DND-41 (cell line): ENCODE data around the gene AMPD3.

Experiments used
- ATAC-seq: fragments of 200-7000 bp; cut with Tn5 transposase; 3 replicates; pipeline ENCODE4 v1.9.1; 2021; ENCODE audit warnings: low read depth; ENCODE audit not compliant: insufficient read depth
- DNase-seq: peaks from one replicate; pipeline ENCODE4 v3.0.0-alpha.2; 2020
- H2AFZ ChIP-seq: 2 replicates; pipeline ENCODE4 v1.6.0; 2012; ENCODE audit warnings: low read depth, low read length
- H3K27ac ChIP-seq: 2 replicates; pipeline ENCODE4 v1.5.1; 2012; ENCODE audit warnings: low read length, inconsistent platforms
- H3K27me3 ChIP-seq: fragments of 200-600 bp; sonication (generic); 2 replicates; pipeline ENCODE4 v1.6.0; 2012; ENCODE audit warnings: low read length, mild to moderate bottlenecking, inconsistent platforms; ENCODE audit not compliant: insufficient read depth, poor library complexity
- H3K36me3 ChIP-seq: 2 replicates; pipeline ENCODE4 v1.5.1; 2012; ENCODE audit warnings: low read length, inconsistent platforms; ENCODE audit not compliant: insufficient read depth
- H3K4me1 ChIP-seq: 2 replicates; pipeline ENCODE4 v1.5.1; 2012; ENCODE audit warnings: mild to moderate bottlenecking, low read length; ENCODE audit not compliant: insufficient read depth
- H3K4me2 ChIP-seq: 2 replicates; pipeline ENCODE4 v1.6.0; 2012; ENCODE audit warnings: mild to moderate bottlenecking, moderate library complexity, low read length, inconsistent platforms; ENCODE audit not compliant: insufficient read depth
- H3K4me3 ChIP-seq, 2 experiments: fragments of 200-600 bp in 1 of 2; shearing (Covaris generic) in 1 of 2; 2 replicates each; pipeline ENCODE4 v1.5.1; 2012 to 2016; ENCODE audit warnings: inconsistent platforms in 2 of 2, low read length in 2 of 2, mild to moderate bottlenecking in 2 of 2, low read depth in 1 of 2, moderate library complexity in 1 of 2
- H3K79me2 ChIP-seq: 2 replicates; pipeline ENCODE4 v1.6.0; 2012; ENCODE audit warnings: low read length, inconsistent platforms; ENCODE audit not compliant: insufficient read depth
- H3K9ac ChIP-seq: 2 replicates; pipeline ENCODE4 v1.6.0; 2012; ENCODE audit warnings: low read depth, mild to moderate bottlenecking, inconsistent platforms, low read length, moderate library complexity
- H3K9me3 ChIP-seq: 2 replicates; pipeline ENCODE4 v1.5.1; 2012; ENCODE audit warnings: low read length, moderate library complexity, mild to moderate bottlenecking, inconsistent platforms; ENCODE audit not compliant: insufficient read depth, severe bottlenecking
- H4K20me1 ChIP-seq: 2 replicates; pipeline ENCODE4 v1.6.0; 2012; ENCODE audit warnings: low read length; ENCODE audit not compliant: insufficient read depth
- CTCF ChIP-seq: IDR thresholded peaks from 2 replicates; pipeline ENCODE4 v1.5.1; 2012; ENCODE audit warnings: borderline replicate concordance, low read length, moderate library complexity, mild to moderate bottlenecking; ENCODE audit not compliant: poor library complexity, severe bottlenecking; ENCODE audit errors: extremely low read depth
- EZH2 ChIP-seq: IDR thresholded peaks from 3 replicates; pipeline ENCODE4 v1.6.1; 2012; ENCODE audit warnings: borderline replicate concordance, low read depth, mild to moderate bottlenecking, moderate library complexity, low read length, inconsistent platforms; ENCODE audit not compliant: severe bottlenecking

The AMPD3 gene

GRCh38 chr11:10407749-10408685 is 47.0 kb upstream of the AMPD3 start:
- Histone ChIP-seq H3K9me3 (no peaks in the 10 kb centered on the region), H3K9ac (no peak overlapping the region), H3K27ac (no peak overlapping the region), H3K4me1 (no peaks in the 10 kb centered on the region; the same call in 1 of the 2 replicates), H4K20me1 (0 out of 2 replicates have a peak, but pooled peaks cover 3% of the 10 kb centered on the region), H3K79me2 (no peaks in the 10 kb centered on the region), H3K4me3 (no peak overlapping the region), H3K27me3 (no peaks in the 10 kb centered on the region), H3K4me2 (no peak overlapping the region), H3K36me3 (no peaks in the 10 kb centered on the region), H2AFZ (no peak overlapping the region)
- no peak for ATAC-seq
- no peak for DNase-seq
- TF ChIP-seq CTCF: no peak

- TF ChIP-seq CTCF: no peak
- no peak for TF ChIP-seq EZH2
- H3K27me3 ChIP-seq: no peaks in the 10 kb centered on the region
- 0 out of 2 replicates have a peak, but pooled peaks cover 3% of the 10 kb centered on the region for H4K20me1 ChIP-seq
- H3K4me1 ChIP-seq: peaks cover 7% of the 10 kb centered on the region
- ATAC-seq (peak; percentile 43; the same call in 1 of the 3 replicates), DNase-seq (peak; percentile 30)
- H3K4me3 ChIP-seq: no peak overlapping the region
- no peaks in the 10 kb centered on the region for H3K9me3 ChIP-seq
- H3K9ac ChIP-seq: no peak overlapping the region
- no peak overlapping the region for H3K27ac ChIP-seq
- no peaks in the 10 kb centered on the region for H3K79me2 ChIP-seq
- H3K4me2 ChIP-seq: no peak overlapping the region
- H2AFZ ChIP-seq: no peak overlapping the region
- H3K36me3 ChIP-seq: no peaks in the 10 kb centered on the region
Observed at GRCh38 chr11:10409207-10409661, 45.8 kb upstream of the AMPD3 start.

DNA sequence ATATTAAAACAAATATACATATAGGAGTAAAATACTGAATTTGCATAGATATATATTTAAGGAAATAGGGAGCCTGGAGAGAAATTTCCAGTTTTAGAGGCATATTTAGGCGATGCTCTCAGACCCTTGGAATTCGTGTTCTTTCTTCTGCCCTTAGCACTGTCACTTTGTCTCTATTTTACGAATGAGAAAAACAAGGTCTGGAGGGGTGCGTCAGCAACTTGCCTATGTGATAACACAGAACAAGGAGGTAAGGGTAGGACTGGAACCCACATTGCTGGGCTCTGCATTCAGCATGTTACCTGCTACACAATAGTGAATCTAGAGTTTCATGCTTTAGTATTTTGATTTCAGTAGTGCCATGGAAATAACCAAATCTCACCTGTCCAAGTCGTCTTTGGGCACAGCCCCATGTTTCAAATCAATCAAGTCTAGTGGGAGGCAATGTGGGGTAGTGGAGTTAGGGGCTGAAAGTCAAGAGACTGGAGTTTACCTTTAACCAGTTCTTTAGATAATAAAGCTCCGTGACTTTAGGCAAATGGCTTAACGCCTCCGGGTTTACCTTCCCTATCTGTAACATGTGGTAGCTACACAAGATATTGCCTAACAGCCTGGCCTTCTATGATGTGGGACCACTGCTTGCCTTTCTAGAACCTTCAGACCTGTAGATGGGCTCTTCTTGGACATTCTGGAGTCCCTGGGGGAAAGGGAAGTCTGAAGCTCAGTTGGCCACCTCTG is 44.8 kb upstream of the AMPD3 start:
- Histone ChIP-seq H3K4me2 (no peak overlapping the region), H3K9me3 (no peaks in the 10 kb centered on the region), H3K4me3 (no peak overlapping the region), H3K9ac (no peak overlapping the region), H3K4me1 (peaks cover 17% of the 10 kb centered on the region), H3K27ac (no peak overlapping the region), H3K27me3 (no peaks in the 10 kb centered on the region), H3K36me3 (no peaks in the 10 kb centered on the region), H4K20me1 (0 out of 2 replicates have a peak, but pooled peaks cover 3% of the 10 kb centered on the region), H2AFZ (no peak overlapping the region), H3K79me2 (no peaks in the 10 kb centered on the region)
- ATAC-seq (no peak), DNase-seq (no peak)
- no peak for TF ChIP-seq EZH2
- TF ChIP-seq CTCF: no peak
